GM12872 (cell line): ENCODE results near the gene SH3GL2.

Source experiments
- TF ChIP-seq, protein P1 (sequence below): IDR thresholded peaks from 3 replicates; pipeline ENCODE4 v1.5.1; 2011; ENCODE audit warnings: low read depth, mild to moderate bottlenecking, low read length, moderate library complexity; ENCODE audit not compliant: insufficient read depth

Gene SH3GL2

DNA sequence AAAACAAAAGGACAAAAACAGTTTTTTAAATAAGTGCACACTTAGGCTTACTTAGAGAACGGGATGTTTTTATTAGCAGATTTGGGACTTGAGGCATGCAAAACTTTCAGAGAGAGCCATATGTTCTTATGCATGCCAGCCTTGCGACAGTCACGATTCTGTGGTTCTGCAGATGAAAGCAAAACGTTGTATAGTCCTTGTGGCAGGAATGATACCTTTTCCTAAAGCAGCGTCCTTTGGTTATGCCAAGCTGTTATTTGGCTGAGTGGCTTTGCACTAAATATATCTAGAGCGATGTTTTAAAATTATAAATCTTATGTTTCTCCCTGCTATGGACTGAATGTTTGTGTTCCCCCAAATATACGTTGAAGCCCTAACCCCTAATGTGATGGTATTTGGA, 152.0 kb downstream of the SH3GL2 start:
- TF ChIP-seq, protein P1, sequence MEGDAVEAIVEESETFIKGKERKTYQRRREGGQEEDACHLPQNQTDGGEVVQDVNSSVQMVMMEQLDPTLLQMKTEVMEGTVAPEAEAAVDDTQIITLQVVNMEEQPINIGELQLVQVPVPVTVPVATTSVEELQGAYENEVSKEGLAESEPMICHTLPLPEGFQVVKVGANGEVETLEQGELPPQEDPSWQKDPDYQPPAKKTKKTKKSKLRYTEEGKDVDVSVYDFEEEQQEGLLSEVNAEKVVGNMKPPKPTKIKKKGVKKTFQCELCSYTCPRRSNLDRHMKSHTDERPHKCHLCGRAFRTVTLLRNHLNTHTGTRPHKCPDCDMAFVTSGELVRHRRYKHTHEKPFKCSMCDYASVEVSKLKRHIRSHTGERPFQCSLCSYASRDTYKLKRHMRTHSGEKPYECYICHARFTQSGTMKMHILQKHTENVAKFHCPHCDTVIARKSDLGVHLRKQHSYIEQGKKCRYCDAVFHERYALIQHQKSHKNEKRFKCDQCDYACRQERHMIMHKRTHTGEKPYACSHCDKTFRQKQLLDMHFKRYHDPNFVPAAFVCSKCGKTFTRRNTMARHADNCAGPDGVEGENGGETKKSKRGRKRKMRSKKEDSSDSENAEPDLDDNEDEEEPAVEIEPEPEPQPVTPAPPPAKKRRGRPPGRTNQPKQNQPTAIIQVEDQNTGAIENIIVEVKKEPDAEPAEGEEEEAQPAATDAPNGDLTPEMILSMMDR, result no peak

DNA sequence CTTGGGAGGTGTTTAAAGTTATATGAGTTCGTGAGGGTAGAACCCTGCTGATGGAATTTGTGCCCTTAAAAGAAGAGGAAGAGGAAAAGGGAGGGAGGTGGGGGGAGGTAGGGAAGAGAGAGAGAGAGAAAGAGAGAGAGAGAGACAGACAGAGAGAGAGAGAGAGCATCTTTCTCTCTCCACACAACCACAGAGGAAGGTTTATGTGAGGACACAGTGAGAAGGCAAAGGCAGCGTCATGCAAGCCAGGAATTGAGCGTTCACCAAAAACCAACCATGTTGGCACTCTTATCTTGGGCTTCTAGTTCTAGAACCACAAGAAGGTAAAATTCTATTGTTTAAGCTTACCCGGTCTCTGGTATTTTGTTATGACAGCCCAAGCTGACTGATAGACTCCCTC, 152.4 kb downstream of the SH3GL2 start:
- TF ChIP-seq, protein P1, result no peak

DNA sequence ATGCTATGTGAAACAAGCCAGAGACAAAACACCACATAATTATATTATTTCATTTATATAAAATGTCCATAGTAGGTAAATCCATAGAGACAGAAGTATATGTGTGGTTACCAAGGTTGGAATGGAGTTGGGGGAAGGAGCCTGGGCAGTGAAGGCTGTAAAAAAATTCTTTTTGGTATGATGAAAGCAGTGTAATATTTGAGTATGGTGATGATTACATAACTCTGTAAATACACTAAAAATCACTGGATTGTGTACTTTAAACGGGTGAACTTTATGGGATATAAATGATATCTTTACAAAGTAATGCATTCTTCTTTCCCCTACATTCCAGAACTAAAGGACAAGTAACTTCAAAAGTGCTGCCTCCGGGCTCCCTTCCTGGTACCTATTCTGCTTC, 155.8 kb downstream of the SH3GL2 start:
- TF ChIP-seq, protein P1, result no peak

DNA sequence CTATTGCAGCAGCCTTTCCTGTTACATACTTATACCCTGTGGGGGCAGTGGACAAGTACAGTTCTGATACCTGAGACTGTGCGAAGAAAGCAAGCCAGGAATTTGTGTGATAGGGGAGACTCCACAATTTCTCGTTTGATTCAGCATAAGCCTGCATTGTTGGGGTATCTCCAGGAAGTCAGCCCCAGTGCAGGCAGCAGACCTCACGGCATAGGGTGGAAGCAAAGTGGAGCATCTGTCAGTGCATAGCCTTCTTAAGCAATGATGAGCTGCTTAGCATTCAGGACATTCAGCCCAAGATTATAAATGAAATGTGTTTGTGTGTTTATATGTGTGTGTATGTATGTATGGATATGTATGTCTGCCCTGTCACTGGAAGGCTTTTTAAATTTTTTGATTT, 157.0 kb downstream of the SH3GL2 start:
- TF ChIP-seq, protein P1, result no peak

DNA sequence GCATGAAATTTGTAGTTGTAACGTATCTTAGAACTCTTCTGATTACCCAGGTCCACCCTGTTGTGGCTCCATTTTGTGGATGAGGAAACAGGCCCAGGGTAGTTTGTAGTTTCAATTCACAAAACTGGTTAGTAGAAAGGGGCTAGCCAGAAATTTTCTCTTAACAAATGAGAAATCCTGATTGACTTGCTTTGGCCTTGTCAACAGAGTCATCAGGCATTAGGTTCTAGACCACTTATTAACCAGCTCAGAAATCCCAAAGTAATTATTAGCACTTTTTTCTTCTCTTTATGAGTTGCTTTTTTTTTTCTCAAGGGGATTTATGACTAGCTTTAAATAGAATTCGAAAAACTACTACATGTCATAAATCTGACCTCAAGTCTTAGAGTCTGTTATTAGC, 160.2 kb downstream of the SH3GL2 start:
- TF ChIP-seq, protein P1, result no peak

DNA sequence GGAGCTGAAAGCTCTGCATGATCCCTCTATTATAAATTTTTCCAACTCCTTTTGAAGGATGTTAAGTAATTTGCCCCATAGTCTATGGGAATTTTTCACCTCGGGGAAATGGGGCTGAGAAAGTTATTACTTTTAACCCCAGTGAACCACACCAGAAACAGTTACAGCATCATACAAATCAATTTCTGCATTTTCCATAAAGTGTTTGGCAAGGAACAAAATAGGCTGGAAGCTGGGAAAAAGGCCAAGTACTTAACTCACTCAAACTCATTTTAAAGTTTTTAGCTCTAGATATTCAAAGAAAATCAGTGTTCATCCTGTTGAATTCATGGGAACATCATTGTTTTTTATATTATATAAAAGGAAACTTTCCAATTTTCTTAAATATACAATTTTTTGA, 160.9 kb downstream of the SH3GL2 start:
- TF ChIP-seq, protein P1, result no peak

DNA sequence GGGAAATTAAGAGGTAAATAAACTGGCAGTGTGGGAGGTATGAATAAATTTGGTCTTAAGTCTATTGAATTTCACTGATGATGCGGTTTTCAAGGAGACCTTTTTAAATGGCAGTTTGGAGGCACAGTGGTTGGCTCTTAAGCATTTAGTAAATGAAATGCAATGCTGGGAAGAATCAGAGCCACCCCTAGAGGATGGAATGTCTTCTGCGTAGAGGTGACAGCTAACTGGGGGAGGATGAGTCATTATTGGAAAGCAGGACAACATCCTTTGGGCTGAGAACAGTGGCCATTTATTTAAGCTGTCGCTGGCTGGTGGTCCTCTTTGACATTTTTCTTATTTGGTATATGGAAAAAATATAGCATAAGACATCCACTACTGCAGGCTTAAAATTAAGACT, 163.2 kb downstream of the SH3GL2 start:
- TF ChIP-seq, protein P1, result no peak

DNA sequence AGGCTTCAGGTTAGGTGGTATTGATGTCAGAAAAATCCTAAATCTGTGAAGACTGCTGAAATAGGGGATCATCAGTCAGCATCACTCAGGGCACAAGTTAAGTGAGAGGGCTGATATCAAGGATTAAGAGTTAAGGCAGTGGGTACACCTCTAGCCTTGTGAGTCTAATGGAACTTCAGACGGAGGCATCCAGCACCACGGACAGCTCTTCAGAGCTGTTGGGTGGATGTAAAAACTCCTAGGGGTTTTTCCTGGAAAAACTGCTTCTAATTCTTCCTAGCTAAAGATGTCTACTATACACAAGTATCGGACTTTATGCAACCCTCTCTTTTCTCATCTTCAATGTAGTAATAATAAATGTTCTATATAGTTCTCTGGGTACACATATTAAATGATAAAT, 165.9 kb downstream of the SH3GL2 start:
- TF ChIP-seq, protein P1, result no peak
